ENCODE results near the gene TIRAP. TPM values are rescaled to one million over a fixed set of nuclear protein-coding genes. Genes with fewer than 3 reads are reported as not detected.

Gene TIRAP
- total RNA-seq, 1 donor from 2014 or later, result 10.4 TPM

DNA sequence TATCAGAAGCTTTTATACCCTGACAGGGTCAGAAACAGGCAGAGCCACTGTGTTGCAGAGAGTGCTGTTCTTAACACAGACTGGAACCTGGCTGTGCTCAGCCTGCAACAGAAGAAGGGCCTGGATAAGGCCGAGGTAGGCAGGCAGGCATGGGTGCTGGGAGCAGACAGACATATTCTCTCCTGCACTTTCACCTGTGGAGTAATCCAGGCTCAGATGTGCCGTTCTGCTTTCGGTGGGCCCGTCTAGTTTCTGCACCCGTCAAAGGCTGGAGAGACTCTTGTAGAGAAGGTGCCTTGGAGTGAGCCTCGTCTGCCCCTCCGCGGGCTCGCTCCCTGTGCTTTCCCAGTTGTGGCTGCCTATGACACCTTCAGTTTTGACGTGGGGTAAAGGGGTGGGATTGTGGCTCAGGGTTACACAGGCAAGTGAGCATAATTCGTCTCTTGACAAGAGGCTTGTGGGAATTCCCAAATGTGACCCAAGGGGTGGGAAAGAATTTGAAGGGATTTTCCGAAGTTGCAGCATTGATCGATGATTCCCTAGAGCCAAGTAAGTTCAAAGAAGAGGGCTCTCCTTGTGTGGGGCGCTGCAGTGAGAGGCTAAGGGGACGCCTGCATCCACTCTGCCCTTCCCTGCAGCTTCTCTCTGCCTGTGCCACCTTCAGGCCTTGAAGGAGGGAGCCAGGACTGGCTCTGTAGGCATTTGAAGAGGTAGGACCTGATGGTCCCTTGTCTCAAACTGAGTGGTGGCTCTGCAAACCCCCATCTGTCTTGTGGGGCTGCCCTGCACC lies 56.4 kb downstream of the TIRAP start:
- peak overlapping the region; percentile 82 for H3K27ac Mint-ChIP-seq
- H3K27me3 Mint-ChIP-seq, result no peaks in the 10 kb centered on the region
- peaks cover 24% of the 10 kb centered on the region for H3K36me3 Mint-ChIP-seq
- H3K4me1 Mint-ChIP-seq (ENCODE audit: unreplicated experiment), result peaks cover 52% of the 10 kb centered on the region
- no peak for TF ChIP-seq CTCF (conservative IDR thresholded peaks at IDR 0.05)
- peak overlapping the region; percentile 19 for H3K4me3 Mint-ChIP-seq
- H3K9me3 Mint-ChIP-seq, result no peaks in the 10 kb centered on the region
- DNase-seq (ENCODE audit: extremely low spot score, unreplicated experiment), result no peak

DNA sequence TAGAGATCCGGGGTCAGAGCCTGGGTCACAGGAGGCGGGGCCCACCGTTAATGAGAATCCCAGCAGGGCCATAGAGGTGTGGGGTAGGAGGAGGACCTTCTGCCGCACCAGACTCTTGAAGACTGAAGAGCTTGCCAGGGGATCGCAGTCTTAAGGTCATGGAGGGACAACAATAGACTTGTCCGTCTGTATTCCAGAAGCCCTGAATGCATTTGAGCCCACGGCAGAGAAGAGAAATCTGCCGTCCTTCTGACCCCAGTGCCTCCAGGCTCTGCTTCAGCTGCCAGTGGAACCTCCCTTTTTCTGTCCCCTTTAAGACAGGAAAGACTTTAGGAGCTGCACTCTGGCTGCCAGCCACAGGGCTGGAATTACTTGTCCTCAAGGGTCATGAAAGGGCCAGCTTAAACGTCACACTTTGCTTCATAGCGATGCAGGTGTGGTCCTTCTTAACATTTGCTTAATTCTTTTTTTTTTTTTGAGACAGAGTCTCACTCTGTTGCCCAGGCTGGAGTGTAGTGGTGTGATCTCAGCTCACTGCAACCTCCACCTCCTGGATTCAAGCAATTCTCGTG lies 57.1 kb downstream of the TIRAP start:
- Mint-ChIP-seq H3K27me3 (no peaks in the 10 kb centered on the region), H3K4me3 (peak overlapping the region; percentile 7), H3K27ac (peak overlapping the region; percentile 82), H3K4me1 (ENCODE audit: unreplicated experiment) (peaks cover 56% of the 10 kb centered on the region), H3K9me3 (no peaks in the 10 kb centered on the region), H3K36me3 (peaks cover 27% of the 10 kb centered on the region)
- TF ChIP-seq CTCF (conservative IDR thresholded peaks at IDR 0.05), result no peak
- DNase-seq (ENCODE audit: extremely low spot score, unreplicated experiment), result no peak

GRCh38 chr11:126340960-126341606 lies 58.2 kb downstream of the TIRAP start:
- no peak for DNase-seq (ENCODE audit: extremely low spot score, unreplicated experiment)
- H3K27me3 Mint-ChIP-seq, result no peaks in the 10 kb centered on the region
- peaks cover 60% of the 10 kb centered on the region for H3K4me1 Mint-ChIP-seq (ENCODE audit: unreplicated experiment)
- no peaks in the 10 kb centered on the region for H3K9me3 Mint-ChIP-seq
- H3K4me3 Mint-ChIP-seq, result no peak overlapping the region
- peak overlapping the region; percentile 79 for H3K27ac Mint-ChIP-seq
- peaks cover 26% of the 10 kb centered on the region for H3K36me3 Mint-ChIP-seq
- no peak for TF ChIP-seq CTCF (conservative IDR thresholded peaks at IDR 0.05)

DNA sequence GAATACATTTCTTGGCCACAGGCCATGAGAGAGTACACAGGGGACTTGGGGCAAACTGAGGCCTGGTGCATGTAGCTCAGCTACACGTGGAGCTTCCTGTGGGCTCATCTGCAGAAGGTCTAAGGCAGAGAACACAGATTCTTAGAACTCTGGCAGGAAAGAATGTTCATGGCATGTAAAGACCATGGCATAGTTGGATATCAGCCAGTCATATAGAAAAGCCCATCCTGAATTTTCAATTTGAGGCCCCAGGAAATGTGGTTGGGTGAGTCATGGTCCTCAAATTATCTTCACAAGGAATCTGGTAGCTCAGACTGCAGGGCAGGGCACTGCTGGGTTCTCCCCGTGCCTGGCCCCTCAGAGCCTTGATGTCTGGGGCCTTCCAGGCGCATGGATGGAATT lies 58.9 kb downstream of the TIRAP start:
- Mint-ChIP-seq H3K4me1 (ENCODE audit: unreplicated experiment) (peaks cover 57% of the 10 kb centered on the region), H3K4me3 (no peak overlapping the region), H3K9me3 (no peaks in the 10 kb centered on the region), H3K27me3 (no peaks in the 10 kb centered on the region), H3K36me3 (peaks cover 29% of the 10 kb centered on the region), H3K27ac (peak overlapping the region; percentile 79)
- DNase-seq (ENCODE audit: extremely low spot score, unreplicated experiment), result no peak
- TF ChIP-seq CTCF (conservative IDR thresholded peaks at IDR 0.05), result no peak

- no peak for DNase-seq (ENCODE audit: extremely low spot score, unreplicated experiment)
- TF ChIP-seq CTCF (conservative IDR thresholded peaks at IDR 0.05), result no peak
- Mint-ChIP-seq H3K9me3 (no peaks in the 10 kb centered on the region), H3K27me3 (no peaks in the 10 kb centered on the region), H3K4me3 (no peak overlapping the region), H3K27ac (no peak overlapping the region), H3K4me1 (ENCODE audit: unreplicated experiment) (peaks cover 55% of the 10 kb centered on the region), H3K36me3 (peaks cover 29% of the 10 kb centered on the region)
These were observed 60.2 kb downstream of the TIRAP start for GRCh38 chr11:126343051-126343450.

Other genes starting within 250 kb of the TIRAP start
- gene CDON, start 220.2 kb upstream of the TIRAP start, total RNA-seq (ENCODE audit: low replicate concordance), result 23.5 and 157 TPM in 2 replicates
- 25.3 and 41.7 TPM in 2 replicates for gene RPUSD4, start 71.4 kb upstream of the TIRAP start, total RNA-seq (ENCODE audit: low replicate concordance)
- gene FAM118B, start 71.3 kb upstream of the TIRAP start, total RNA-seq (ENCODE audit: low replicate concordance), result 20.2 and 24.8 TPM in 2 replicates
- gene SRPRA, start 14.2 kb upstream of the TIRAP start, total RNA-seq (ENCODE audit: low replicate concordance), result 76.6 and 105 TPM in 2 replicates
- 32.5 and 49.6 TPM in 2 replicates for gene FOXRED1, start 13.9 kb upstream of the TIRAP start, total RNA-seq (ENCODE audit: low replicate concordance)
- 9.8 and 17.6 TPM in 2 replicates for gene DCPS, start 21.0 kb downstream of the TIRAP start, total RNA-seq (ENCODE audit: low replicate concordance)
- 18.6 and 19.1 TPM in 2 replicates for gene ST3GAL4, start 72.6 kb downstream of the TIRAP start, total RNA-seq (ENCODE audit: low replicate concordance)